T-helper 22 cell (primary cell): Measurements from ENCODE around the gene BZW1.

Source experiments
- DNase-seq: peaks from one replicate; pipeline ENCODE4 v3.0.0-alpha.2; 2020; ENCODE audit warnings: low read depth

BZW1 gene

DNA sequence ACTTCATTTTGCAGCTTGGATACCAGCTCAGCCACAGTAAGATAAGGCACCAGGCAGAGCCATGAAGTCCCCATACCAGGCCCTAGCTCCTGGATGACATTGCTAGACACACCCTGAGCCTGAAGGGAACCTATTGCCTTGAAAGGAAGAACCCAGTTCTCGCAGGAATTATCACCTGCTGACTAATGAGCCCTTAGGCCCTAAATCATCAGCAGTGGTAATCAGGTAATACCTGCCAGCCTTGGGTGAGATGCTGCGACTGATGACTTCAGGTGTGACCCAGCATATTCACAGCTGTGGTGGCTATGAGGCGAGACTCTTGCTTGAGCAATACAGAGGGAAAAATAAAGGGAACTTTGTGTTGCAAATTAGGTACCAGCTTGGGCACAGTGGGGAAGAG is 27.8 kb downstream of the BZW1 start:
- no peak for DNase-seq

- DNase-seq = no peak
Observed at GRCh38 chr2:200843993-200844948, 32.6 kb downstream of the BZW1 start.

- no peak for DNase-seq
Observed at GRCh38 chr2:200845194-200845593, 33.5 kb downstream of the BZW1 start.

GRCh38 chr2:200845669-200846325 is 34.1 kb downstream of the BZW1 start:
- DNase-seq = no peak

DNA sequence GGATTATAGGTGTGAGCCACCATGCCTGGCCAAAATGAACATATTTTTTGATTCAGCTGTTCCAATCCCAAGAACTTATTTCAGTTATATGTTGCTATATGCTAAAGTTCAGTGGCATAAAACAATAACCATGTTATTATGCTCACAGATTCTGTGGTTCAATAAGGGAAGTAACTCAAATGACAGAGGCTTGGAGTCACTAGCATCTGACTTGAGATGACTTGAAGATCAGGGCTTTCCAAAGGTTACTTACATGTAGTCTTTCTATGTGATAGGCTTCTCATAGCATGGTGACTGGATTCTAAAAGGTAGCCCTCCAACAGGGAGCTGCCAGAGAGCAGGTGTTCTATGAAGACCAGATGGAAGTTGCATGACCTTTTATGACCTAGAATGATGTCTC is 35.6 kb downstream of the BZW1 start:
- no peak for DNase-seq

DNA sequence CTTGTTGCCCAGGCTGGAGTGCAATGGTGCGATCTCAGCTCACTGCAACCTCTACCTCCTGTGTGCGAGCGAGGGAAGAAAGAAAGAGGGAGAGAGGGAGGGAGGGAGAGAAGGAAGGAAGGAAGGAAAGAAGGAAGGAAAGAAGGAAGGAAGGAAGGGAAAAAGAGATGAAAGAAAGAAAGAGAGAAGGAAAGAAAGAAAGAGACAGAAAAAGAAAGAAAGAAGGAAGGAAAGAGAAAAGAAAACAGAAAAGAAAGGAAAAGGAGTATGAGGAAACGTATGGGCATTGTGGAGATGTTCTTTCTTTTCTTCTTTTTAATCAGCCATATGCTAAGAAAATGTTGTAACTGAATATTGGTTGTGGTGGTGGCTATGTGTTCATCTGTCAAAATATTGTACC is 36.2 kb downstream of the BZW1 start:
- no peak for DNase-seq

DNA sequence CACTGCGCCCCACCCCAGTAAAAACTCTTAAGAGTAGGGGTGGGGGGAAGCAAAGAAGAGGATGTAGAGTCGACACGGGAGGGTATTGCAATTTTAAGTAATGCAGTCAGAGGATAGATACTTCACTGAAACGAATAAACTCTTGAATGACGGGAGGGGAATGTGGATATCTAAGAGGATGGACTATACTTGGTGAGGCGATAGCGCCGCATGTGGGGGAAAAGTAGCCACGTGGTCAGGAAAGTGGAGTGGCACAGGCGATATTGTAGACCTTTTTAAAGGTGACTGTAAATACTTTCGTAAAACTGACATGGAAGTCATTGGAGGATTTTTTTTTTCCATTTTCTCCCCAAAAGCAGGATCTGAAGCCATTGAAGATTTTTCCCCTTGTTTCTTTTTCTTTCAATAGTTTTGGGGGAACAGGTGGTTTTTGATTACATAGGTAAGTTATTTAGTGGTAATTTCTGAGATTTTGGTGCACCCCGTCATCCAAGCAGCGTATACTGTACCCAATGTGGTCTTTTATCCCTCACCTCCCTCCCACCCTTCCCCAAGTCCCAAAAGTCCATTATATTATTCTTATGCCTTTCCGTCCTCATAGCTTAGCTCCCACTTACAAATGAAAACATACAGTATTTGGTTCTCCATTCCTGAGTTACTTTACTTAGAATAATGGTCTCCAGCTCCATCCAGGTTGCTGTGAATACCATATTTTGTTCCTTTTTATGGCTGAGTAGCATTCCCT is 39.0 kb downstream of the BZW1 start:
- no peak for DNase-seq

GRCh38 chr2:200851398-200852248 is 39.9 kb downstream of the BZW1 start:
- no peak for DNase-seq

DNA sequence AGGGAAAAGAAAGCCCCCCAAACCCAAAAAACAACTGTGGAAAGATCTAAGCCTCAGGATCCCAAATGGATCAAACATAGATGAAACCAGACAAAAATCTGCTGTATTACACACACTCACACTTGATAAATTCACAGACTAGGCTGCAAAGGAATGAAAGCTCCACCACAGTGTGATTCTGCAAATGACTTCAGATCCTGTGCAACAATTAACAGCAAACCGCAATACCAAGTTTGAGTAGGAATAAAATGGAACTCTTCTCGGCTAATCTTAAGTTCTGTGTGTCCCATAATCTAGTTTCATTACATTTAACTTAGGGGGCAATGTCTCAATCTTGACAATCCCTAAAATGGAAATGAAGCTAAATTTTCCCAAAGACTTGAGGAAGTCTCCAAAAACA is 40.9 kb downstream of the BZW1 start:
- DNase-seq = no peak

DNA sequence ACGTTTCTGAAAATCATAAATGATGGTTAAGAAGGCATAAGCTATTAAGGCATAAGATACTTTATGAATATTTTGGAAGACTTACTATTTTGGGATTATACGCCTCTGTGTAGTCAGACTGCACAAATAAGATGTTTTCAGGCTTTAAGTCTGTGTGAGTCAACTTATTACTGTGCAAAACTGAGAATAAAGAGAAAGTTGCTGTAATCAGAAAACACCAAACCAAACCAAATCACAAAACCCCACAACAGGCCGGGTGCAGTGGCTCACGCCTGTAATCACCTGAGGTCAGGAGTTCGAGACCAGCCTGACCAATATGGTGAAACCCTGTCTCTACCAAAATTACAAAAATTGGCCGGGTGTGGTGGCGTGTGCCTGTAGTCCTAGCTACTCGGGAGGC is 45.1 kb downstream of the BZW1 start:
- no peak for DNase-seq

DNA sequence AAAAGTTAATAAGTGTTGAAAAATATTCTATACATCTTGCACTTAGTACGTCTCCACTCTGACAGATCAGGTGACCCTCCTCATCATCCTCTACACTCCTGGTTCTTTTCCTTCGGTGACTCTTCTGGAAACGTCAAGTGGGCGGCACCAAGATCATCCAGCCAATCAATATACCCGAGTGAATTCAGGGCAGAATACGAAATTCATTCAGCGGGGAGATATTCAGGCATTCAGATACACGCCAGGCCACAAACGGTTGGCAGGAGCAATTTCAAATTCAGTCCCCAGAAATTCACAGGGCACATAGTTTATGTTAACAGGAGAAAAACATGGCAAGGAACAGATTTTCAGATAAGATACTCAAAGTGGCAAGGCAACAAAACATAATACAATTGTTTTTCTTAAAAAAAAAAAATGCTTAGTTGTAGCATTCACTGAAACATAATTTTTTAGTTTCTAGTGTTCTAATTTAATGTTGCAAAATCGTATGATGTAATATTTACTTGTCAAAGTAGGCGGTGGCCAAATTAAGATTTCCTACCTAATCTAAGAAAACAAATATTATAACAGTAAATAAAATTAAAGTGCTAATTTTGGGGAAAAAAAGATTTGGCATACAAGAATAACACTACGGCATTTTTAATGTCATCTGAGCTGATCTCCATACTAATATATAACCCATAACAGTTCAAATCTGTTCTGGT is 48.5 kb downstream of the BZW1 start:
- DNase-seq = no peak

GRCh38 chr2:200861617-200862155 is 50.0 kb downstream of the BZW1 start:
- DNase-seq = no peak

DNA sequence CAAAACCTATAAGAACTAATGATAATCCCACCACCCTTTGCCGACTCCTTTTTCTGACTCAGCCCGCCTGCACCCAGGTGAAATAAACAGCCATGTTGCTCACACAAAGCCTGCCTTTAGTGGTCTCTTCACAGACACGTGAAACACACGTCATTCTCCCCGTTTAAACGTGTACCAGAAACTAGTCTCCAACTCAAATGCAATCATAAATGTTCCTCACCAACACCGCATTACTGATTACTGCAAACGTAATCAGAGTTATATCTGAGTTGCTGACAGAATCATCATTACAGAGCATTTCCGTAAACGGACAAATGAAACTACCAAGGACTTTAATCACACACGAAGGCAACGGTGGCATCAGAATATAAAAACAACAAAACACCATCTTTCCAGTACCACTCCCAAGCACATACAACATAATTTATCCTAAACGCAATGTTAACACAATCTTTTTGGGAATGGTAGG is 50.9 kb downstream of the BZW1 start:
- DNase-seq = peak; percentile 56

DNA sequence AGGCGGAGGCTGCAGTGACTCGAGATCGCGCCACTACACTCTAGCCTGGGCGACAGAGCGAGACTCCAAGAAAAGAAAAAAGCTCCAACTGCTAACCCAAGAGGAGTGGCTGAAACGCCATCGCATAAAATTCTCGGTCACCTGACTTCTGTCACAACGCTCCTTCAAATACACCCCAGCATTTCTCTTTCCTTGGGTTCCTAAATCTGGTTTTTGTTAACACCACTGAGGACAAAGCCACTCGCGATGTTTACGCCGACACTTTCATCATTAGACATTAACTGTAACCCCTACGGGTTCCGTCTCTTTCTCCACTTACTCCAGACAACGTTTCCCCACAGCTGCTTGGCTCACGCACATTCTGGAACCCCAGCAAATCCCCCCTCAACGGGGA is 52.1 kb downstream of the BZW1 start:
- no peak for DNase-seq

DNA sequence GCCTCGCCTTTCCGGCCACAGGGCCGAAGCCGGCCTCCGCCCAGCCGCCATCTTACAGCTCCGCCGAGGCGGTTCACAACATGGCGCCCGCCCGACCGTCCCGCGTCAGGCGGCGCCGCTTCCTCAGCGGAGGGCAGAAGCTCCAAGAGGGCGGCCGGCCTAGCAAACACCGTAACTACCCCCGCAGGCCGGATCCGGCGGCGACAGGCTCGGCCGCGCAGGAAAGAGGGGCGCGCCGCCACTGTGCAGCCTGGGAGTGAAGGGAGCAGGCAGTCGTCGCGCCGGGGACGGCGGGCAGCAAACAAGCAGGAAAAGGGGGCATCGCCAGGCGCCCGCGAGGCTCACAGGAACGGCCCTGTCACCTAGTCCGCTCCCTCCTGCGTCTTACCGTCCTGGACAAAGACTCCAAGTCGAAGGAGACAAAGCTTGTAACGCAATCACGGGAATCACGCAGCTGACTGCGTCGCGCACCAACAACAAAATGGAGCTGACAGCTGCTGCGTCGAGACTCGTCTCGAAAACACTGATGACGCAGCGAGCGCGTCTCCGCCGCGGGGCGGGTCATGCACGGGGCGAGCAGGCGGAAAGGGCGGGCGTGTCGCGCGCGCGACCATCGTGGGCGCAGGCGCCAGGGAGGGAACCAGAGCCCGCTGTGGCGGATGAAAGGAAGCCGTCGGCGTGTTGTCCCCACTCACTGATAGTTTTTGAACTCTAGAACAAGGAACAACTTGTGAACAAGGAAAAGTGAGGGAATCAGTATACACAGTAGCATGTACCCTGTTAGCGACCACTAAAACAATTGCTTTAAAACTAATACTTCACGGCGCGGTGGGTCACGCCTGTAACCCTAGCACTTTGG is 52.7 kb downstream of the BZW1 start, which contains the start of gene CLK1:
CLK1 (minus strand) TSS at position 483 of the 859 bp plus-strand sequence. CDS start 2,796 bp downstream, outside the sequence.
- DNase-seq = peak; percentile 94

DNA sequence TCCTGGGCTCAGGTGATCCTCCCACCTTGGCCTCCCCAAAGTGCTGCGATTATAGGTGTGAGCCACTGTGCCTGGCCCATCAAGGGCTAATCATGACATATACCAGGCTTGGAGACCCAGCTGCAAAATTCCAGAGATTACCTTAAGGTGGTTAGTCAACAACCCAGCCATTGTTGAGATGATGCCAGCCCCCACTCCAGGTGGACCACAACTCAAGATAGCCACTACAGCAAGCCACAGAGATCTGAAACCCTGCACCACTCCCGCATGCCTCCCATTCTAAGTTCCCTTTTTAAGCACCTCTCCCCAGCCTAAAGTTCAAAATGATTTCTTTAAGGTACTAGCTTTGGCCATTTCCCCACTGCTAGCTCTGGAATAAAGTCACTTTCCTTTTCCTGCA is 57.3 kb downstream of the BZW1 start:
- no peak for DNase-seq

DNA sequence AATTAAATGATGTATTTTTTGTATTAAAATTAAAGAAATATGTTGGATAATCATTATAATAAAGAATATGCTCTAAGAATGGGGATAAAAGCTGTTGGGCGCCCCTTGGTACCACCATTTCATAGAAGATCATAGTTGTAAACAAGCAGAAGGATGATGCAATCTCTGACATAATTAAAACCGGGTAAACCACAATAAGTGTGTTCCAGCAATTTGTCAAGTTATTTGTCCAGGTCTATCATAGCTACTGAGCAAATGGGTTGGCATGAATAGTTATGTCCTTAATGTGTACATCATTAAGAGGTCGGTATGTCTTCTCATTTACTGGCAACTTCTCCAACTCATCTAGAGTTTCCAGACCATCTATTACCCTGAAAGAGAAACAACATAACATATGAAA is 59.4 kb downstream of the BZW1 start:
- DNase-seq = no peak

- DNase-seq = no peak
Observed at GRCh38 chr2:200873560-200873959, 61.9 kb downstream of the BZW1 start.
